Peyer's patch (tissue), 4 donors: ENCODE results near the gene ZFX.

Experiments
- CTCF ChIP-seq, 6 experiments: fragments of 450-650 bp in 4 of 6; fragments of 200-600 bp in 2 of 6; sonication (generic) in 1 of 6; IDR thresholded peaks; one replicate each; pipeline ENCODE4 v1.5.1; 2017 to 2019; ENCODE audit warnings: antibody characterized with exemption in 6 of 6, mild to moderate bottlenecking in 3 of 6, moderate library complexity in 1 of 6
- POLR2A ChIP-seq, 2 donors: fragments of 450-650 bp; IDR thresholded peaks; one replicate each; pipeline ENCODE4 v1.5.1; 2017; ENCODE audit warnings: antibody characterized with exemption in 2 of 2, mild to moderate bottlenecking in 2 of 2, moderate library complexity in 2 of 2

- TF ChIP-seq POLR2A (IDR thresholded peaks at IDR 0.05) (no peak), CTCF (IDR thresholded peaks at IDR 0.05) (no peak)
Measured at GRCh38 chrX:24200133-24200532, 50.6 kb downstream of the ZFX start.
